ENCODE results near the gene ZNF335.
"Not testable (repeated sequence)": the region's sequence is repeated elsewhere in the genome, so short reads cannot be mapped to it uniquely, and the experiment has no call there.

GRCh38 chr20:45956326-45956725 lies 15.7 kb downstream of the ZNF335 start:
- TF ChIP-seq POLR2AphosphoS5 (IDR thresholded peaks at IDR 0.05; ENCODE audit: low read depth); CTCF (IDR thresholded peaks at IDR 0.05; ENCODE audit: insufficient read depth, low read length): not testable (repeated sequence)
